ENCODE measurements around the gene WASF2.

DNA sequence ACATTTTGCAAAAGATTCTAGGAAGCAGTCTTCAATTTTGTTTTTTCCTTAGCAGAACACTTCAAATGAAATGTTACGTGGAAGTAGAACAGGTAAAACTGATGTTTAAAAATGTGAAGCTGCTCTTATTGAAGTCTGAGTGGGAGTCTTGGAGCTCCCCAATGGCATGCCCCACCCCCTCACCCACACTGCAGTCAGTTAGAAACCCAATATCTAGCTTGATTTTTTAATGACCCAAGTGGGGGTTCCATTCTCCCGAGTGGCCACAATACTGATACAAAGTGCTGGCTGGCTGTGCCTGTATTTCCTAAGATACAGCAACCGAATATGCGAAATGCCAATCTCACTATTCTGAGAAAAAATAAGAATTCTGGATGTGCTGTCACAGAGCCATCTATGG is 66.3 kb downstream of the WASF2 start:
- TF ChIP-seq, protein P1, sequence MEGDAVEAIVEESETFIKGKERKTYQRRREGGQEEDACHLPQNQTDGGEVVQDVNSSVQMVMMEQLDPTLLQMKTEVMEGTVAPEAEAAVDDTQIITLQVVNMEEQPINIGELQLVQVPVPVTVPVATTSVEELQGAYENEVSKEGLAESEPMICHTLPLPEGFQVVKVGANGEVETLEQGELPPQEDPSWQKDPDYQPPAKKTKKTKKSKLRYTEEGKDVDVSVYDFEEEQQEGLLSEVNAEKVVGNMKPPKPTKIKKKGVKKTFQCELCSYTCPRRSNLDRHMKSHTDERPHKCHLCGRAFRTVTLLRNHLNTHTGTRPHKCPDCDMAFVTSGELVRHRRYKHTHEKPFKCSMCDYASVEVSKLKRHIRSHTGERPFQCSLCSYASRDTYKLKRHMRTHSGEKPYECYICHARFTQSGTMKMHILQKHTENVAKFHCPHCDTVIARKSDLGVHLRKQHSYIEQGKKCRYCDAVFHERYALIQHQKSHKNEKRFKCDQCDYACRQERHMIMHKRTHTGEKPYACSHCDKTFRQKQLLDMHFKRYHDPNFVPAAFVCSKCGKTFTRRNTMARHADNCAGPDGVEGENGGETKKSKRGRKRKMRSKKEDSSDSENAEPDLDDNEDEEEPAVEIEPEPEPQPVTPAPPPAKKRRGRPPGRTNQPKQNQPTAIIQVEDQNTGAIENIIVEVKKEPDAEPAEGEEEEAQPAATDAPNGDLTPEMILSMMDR (IDR thresholded peaks at IDR 0.05; ENCODE audit: low read depth, low read length): no peak
- TF ChIP-seq POLR2A (IDR thresholded peaks at IDR 0.05; ENCODE audit: extremely low read depth, insufficient read length) (no peak), MYC (IDR thresholded peaks at IDR 0.05; ENCODE audit: low read depth, low read length) (no peak)
